Heart right ventricle (tissue), 16 donors: ENCODE results near the gene POSTN. TPM values are rescaled to one million over a fixed set of nuclear protein-coding genes. Genes with fewer than 3 reads are reported as not detected.

Experiments used
- ATAC-seq, 8 donors: fragments of 200-7000 bp; cut with Tn5 transposase; one replicate each; pipeline ENCODE4 v1.9.1; 2020; ENCODE audit warnings: mild to moderate bottlenecking in 8 of 8, moderate library complexity in 8 of 8, moderate number of reproducible peaks in 1 of 8
- DNase-seq, 2 donors: peaks; one replicate each; pipeline ENCODE4 v3.0.0-alpha.2; 2020
- H3K27ac ChIP-seq, 10 donors: fragments of 200-600 bp; sonication (generic) in 2 of 10; one replicate each; pipeline versions ENCODE4 v1.5.0 to v1.8.0; 2020 to 2022; ENCODE audit warnings: mild to moderate bottlenecking in 3 of 10
- H3K27me3 ChIP-seq, 7 donors: fragments of 200-600 bp; one replicate each; pipeline ENCODE4 v1.8.0; 2021 to 2022; ENCODE audit warnings: mild to moderate bottlenecking in 2 of 7
- H3K36me3 ChIP-seq, 9 donors: fragments of 200-600 bp; sonication (generic) in 1 of 9; one replicate each; pipeline versions ENCODE4 v1.5.0 to v1.8.0; 2020 to 2022; ENCODE audit warnings: mild to moderate bottlenecking in 2 of 9
- H3K4me1 ChIP-seq, 9 donors: fragments of 200-600 bp; sonication (generic) in 1 of 9; one replicate each; pipeline versions ENCODE4 v1.5.0 to v1.8.0; 2020 to 2022; ENCODE audit warnings: mild to moderate bottlenecking in 4 of 9
- H3K4me3 ChIP-seq, 10 donors: fragments of 200-600 bp; sonication (generic) in 2 of 10; one replicate each; pipeline versions ENCODE4 v1.5.0 to v1.8.0; 2020 to 2022; ENCODE audit warnings: mild to moderate bottlenecking in 7 of 10, moderate library complexity in 2 of 10
- H3K9me3 ChIP-seq, 11 donors: fragments of 200-600 bp in 10 of 11; sonication (generic) in 2 of 11; one replicate each; pipeline versions ENCODE4 v1.5.0 to v1.8.0; 2013 to 2022; ENCODE audit warnings: mild to moderate bottlenecking in 2 of 11, control low read depth in 1 of 11, moderate library complexity in 1 of 11
- WGBS, 2 donors: extraction: QIAGEN DNeasy Blood & Tissue Kit; methylation state at CpG; one replicate each; pipeline ENCODE4 v1.1.7; 2013; ENCODE audit warnings: inconsistent platforms in 1 of 2; 5-methylcytosine and 5-hydroxymethylcytosine counted together
- intact Hi-C, 10 donors: fragments of 100-400 bp; cut with DNase I; formaldehyde crosslinking; loops; one replicate each; pipeline versions ENCODE4 v1.11.1 to v1.14.2; 2022
- long read RNA-seq, 3 donors: library from polyadenylated mRNA; unstranded; transcript quantifications; one replicate each; pipeline ENCODE4 v2.0.0, GENCODE V29; 2020 to 2021
- polyA plus RNA-seq, 2 donors: library from polyadenylated mRNA; stranded (reverse); fragments of 200-250 nt; gene quantifications; one replicate each; pipeline ENCODE4 v1.2.3, GENCODE V29; 2013
- total RNA-seq, 10 donors: library from RNA; stranded (reverse); fragmentation: NEBNext Ultra II Directional in 3 of 10; extraction: Animal tissue kit (Norgen Biotek cat#: 25700) in 3 of 10; gene quantifications; one replicate each; pipeline versions ENCODE4 v1.2.1 to v1.2.4, GENCODE V29; 2021 to 2023
- TF ChIP-seq, protein P1 (sequence below), 9 donors: fragments of 200-600 bp; sonication (generic) in 2 of 9; IDR thresholded peaks; one replicate each; pipeline versions ENCODE4 v1.5.0 to v1.8.0; 2021 to 2022; ENCODE audit warnings: antibody characterized with exemption in 9 of 9, mild to moderate bottlenecking in 5 of 9, moderate library complexity in 1 of 9
- donor health status: Arrhythmogenic right ventricular cardiomyopathy.
- donor health status: ischemic (EF 13 %, LVEDD 7.1; RV severe dilation, severe dysfunction).
- donor health status: healthy with polysubstance abuse.
- donor health status: DM: no; HTN: yes; CAD: no.
- donor health status: DM: no; HTN: no; CAD: no.
- donor health status: ischemic (EF 25% LVEDD 6.9; RV normal size, moderate dysfunction).
- donor health status: ischemic (EF 25% LVEDD 5.7; RV mildly dilated, moderate dysfunction).
- donor health status: healthy.
- donor health status: DM: yes; HTN: yes; CAD: no.
- donor health status: Ischemic cardiomyopathy.
- donor health status: ischemic (EF 35%, LVEDD 5.7; RV mildly dilated, moderate dysfunction).
- donor health status: nonischemic (EF 11% LVEDD 7.7; RV severe dilation, severe dysfunction).
- donor health status: DM: yes; HTN: yes; CAD: no.
- donor health status: PGD.
- donor health status: ischemic (EF 29% LVEDD 5.4; RV normal size, mild dysfunction).
- donor health status: nonischemic (EF 23%, LVEDD 6.1; RV moderate dilation, normal function).

The POSTN gene, protein sequence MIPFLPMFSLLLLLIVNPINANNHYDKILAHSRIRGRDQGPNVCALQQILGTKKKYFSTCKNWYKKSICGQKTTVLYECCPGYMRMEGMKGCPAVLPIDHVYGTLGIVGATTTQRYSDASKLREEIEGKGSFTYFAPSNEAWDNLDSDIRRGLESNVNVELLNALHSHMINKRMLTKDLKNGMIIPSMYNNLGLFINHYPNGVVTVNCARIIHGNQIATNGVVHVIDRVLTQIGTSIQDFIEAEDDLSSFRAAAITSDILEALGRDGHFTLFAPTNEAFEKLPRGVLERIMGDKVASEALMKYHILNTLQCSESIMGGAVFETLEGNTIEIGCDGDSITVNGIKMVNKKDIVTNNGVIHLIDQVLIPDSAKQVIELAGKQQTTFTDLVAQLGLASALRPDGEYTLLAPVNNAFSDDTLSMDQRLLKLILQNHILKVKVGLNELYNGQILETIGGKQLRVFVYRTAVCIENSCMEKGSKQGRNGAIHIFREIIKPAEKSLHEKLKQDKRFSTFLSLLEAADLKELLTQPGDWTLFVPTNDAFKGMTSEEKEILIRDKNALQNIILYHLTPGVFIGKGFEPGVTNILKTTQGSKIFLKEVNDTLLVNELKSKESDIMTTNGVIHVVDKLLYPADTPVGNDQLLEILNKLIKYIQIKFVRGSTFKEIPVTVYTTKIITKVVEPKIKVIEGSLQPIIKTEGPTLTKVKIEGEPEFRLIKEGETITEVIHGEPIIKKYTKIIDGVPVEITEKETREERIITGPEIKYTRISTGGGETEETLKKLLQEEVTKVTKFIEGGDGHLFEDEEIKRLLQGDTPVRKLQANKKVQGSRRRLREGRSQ
- total RNA-seq (100 to 1,000 TPM in 1 of 10 donors, 10 to 100 TPM in 7, 1 to 10 TPM in 2; 3.7 to 112 (median 20.6) TPM), polyA plus RNA-seq (10 to 100 TPM; 17.4 to 57.3 TPM)
- long read RNA-seq, donor 1, result 0 reads
- long read RNA-seq, donor 2, partial matches to known transcripts, result 1 of 20 reads
- long read RNA-seq, donor 2, other reads (novel, unspliced or antisense), result 12 of 20 reads
- long read RNA-seq, donor 3, partial matches to known transcripts, result 1 of 6 reads
- long read RNA-seq, donor 3, other reads (novel, unspliced or antisense), result 1 of 6 reads

DNA sequence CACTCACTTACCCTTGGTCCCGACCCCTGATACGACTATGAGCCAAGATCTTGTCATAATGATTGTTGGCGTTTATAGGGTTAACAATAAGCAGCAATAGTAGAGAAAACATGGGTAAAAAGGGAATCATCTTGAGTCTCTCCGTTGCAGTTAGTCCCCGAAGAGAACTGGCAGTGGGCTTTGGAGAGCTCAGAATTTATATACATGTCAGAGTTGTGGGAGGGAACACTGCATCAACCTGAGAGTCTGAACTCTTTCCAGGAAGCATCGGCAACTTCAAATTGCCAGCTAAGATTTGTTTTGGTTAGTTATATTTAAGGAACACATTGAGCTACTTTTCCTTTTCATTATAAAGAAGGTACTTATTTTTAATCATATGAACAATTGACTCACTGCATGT is at the start of gene POSTN:
POSTN (minus strand) TSS at position 172 of the 400 bp plus-strand sequence; CDS start at position 130, 42 bp downstream.
- intact Hi-C loops, result loop anchor here in 2 of 10 donors (2.0 to 10.0 kb wide), 3 partner anchors 304 to 1286 kb away; no protein-coding TSS in a partner anchor
- DNase-seq (no peak), ATAC-seq (peak in 1 of 8 donors; percentile 22)
- Histone ChIP-seq H3K4me3 (peak within 1 kb of the TSS in 7 of 10 donors; percentile 6 to 47 (median 22)), H3K36me3 (no peaks in the 10 kb centered on the region), H3K4me1 (peaks cover 0 to 20% (median 8%) of the 10 kb centered on the region in 9 donors), H3K27me3 (no peaks in the 10 kb centered on the region), H3K27ac (peak within 1 kb of the TSS in 3 of 10 donors; percentile 4 to 16 (median 11)), H3K9me3 (no peaks in the 10 kb centered on the region)
- TF ChIP-seq, protein P1, sequence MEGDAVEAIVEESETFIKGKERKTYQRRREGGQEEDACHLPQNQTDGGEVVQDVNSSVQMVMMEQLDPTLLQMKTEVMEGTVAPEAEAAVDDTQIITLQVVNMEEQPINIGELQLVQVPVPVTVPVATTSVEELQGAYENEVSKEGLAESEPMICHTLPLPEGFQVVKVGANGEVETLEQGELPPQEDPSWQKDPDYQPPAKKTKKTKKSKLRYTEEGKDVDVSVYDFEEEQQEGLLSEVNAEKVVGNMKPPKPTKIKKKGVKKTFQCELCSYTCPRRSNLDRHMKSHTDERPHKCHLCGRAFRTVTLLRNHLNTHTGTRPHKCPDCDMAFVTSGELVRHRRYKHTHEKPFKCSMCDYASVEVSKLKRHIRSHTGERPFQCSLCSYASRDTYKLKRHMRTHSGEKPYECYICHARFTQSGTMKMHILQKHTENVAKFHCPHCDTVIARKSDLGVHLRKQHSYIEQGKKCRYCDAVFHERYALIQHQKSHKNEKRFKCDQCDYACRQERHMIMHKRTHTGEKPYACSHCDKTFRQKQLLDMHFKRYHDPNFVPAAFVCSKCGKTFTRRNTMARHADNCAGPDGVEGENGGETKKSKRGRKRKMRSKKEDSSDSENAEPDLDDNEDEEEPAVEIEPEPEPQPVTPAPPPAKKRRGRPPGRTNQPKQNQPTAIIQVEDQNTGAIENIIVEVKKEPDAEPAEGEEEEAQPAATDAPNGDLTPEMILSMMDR (IDR thresholded peaks at IDR 0.05), result no peak
- 17 to 29% methylated on average over 6 of the region's 6 CpGs for WGBS, 2 donors

DNA sequence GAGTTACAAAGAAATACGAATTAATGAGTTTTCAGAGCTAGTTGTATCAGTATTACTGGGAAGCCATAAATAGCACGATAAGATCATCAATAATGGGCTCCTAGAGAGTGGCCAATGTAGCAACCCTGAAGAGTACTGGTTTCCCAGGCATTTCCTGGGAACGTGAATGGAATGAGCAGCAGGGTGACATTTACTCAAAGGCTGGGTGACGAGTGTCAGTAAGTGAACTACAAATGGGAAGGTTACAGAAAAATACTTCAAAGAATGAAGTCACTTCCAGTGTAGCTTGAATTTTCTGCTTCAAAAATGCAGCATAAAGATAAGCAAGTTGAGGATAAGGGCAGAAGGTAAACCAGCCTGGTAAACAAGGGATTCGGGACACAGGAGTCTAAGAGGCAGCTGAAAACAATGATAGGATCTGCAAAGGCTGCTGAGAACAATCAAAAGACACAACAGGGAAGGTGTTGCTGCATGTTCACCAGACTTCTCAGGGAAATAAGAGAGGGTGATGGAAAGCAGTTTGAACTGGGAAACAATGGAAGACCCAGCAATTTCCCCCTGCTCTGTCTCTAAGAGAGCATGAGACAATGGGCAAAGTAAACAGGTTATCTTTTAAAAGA is 48.6 kb upstream of the POSTN start:
- H3K9me3 ChIP-seq, result no peaks in the 10 kb centered on the region
- H3K27ac ChIP-seq, result no peak overlapping the region
- TF ChIP-seq, protein P1 (IDR thresholded peaks at IDR 0.05), result no peak
- no peak for ATAC-seq
- H3K4me1 ChIP-seq, result peaks cover 0 to 8% (median 0%) of the 10 kb centered on the region in 9 donors
- WGBS, 2 donors, result 39 to 43% methylated on average over 5 of the region's 5 CpGs
- intact Hi-C loops, result no loop called here
- H3K4me3 ChIP-seq, result no peak overlapping the region
- no peaks in the 10 kb centered on the region for H3K27me3 ChIP-seq
- no peaks in the 10 kb centered on the region for H3K36me3 ChIP-seq
- no peak for DNase-seq

- intact Hi-C loops, result no loop called here
- Histone ChIP-seq H3K9me3 (no peaks in the 10 kb centered on the region), H3K27ac (no peak overlapping the region), H3K27me3 (no peaks in the 10 kb centered on the region), H3K4me1 (peaks cover 0 to 8% (median 0%) of the 10 kb centered on the region in 9 donors), H3K4me3 (no peak overlapping the region), H3K36me3 (no peaks in the 10 kb centered on the region)
- DNase-seq (no peak), ATAC-seq (no peak)
- TF ChIP-seq, protein P1 (IDR thresholded peaks at IDR 0.05), result no peak
- WGBS, 2 donors, result 42 to 47% methylated on average over 3 of the region's 3 CpGs
Measured at GRCh38 chr13:37646531-37646930, 48.0 kb upstream of the POSTN start.
